Upper lobe of left lung (tissue), 4 donors: ENCODE measurements around the gene ATP2B1.

Experiments used
- CTCF ChIP-seq, 6 experiments: fragments of 450-650 bp in 4 of 6; fragments of 200-600 bp in 2 of 6; sonication (generic) in 2 of 6; IDR thresholded peaks; one replicate each; pipeline ENCODE4 v1.5.1; 2016 to 2019; ENCODE audit warnings: antibody characterized with exemption in 6 of 6
- POLR2AphosphoS5 ChIP-seq, 2 donors: sonication (generic); formaldehyde crosslinking; IDR thresholded peaks; one replicate each; pipeline ENCODE4 v1.5.1; 2017; ENCODE audit warnings: antibody characterized with exemption in 2 of 2

- TF ChIP-seq CTCF (IDR thresholded peaks at IDR 0.05) (no peak), POLR2AphosphoS5 (IDR thresholded peaks at IDR 0.05) (no peak)
Observed at GRCh38 chr12:89704457-89704856, 4.2 kb downstream of the ATP2B1 start.
